NCI-H1694 treated with DMSO at 0.1 percent for 48 hours (cell line): ENCODE data around the gene CELF4.

Source experiments
- DNase-seq: peaks from one replicate; lab custom pipeline; 2025; lab: John Stamatoyannopoulos, UW

CELF4 gene

DNA sequence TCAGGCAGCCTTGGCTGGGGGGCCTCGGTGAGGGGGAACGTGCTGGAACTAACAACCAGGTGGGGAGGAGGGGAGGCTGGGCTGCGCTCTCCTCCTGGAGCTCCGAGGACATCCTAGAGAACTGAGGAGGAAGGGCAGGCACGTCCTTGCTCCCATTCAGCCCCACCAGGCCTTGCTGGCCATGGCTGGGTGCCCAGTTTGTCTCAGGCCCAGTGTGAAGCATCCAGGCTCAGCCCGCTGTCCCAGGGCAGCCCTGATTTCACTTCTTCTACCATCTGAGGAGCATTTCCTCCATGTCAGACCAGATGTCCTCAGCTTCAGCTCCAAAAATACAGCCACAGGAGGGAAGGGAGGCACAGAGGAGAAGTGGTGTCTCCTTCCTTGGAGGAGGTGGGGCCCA, 125.4 kb downstream of the CELF4 start:
- DNase-seq = no peak

DNA sequence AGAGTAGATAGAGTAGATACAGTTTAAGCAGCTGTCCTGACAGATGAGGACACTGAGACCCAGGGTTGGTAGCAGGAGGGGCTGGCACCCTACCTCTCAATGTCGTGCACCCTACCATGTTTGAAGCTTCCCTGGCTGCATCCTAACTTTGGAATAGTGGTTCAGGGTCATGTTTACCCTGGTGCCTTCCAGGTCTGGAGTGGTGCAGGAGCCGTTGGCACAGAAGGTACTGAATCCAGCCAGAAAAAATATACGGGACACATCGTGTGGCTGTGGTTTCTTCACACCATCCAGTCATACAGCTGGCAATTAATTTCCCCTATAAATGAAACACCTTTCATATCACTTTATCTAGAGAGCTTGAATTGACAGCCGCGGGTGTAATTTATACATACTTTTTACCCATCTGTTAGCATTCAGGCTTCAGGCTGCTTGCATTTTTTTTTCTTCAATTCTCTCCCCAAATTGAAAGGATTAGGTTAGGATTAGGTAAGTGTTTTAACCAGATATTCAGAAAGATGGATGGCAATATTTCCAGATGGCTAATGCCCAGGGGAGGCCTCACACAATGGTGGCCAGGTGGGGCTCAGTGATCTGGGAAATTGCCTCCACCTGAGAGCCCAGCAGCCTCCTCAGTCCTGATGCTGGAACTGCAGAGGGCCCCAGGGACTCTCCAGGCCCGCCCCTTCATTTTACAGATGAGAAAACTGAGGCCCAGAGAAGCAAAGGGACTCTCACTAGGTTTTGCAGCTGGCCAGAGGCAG, 127.0 kb downstream of the CELF4 start:
- DNase-seq = peak; percentile 65

DNA sequence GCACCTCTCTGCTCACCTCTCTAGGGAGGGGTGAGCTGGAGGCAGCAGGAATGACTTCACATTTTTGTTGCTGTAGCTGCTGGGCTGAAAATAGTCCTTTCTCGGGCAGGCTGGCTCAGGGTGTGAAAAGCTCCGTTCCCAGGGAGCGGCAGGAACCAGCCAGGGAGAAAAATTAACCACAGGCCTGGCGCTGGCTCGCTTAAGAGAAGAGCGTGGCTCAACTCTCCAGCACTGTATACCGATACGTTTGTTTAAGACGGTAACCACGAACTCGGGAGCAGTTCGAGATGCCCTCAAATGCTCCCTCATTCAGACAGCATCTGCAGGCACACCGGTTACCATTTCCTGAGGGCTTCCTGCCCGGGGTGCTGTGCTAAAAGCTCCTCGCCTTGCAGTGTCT, 129.6 kb downstream of the CELF4 start:
- no peak for DNase-seq

DNA sequence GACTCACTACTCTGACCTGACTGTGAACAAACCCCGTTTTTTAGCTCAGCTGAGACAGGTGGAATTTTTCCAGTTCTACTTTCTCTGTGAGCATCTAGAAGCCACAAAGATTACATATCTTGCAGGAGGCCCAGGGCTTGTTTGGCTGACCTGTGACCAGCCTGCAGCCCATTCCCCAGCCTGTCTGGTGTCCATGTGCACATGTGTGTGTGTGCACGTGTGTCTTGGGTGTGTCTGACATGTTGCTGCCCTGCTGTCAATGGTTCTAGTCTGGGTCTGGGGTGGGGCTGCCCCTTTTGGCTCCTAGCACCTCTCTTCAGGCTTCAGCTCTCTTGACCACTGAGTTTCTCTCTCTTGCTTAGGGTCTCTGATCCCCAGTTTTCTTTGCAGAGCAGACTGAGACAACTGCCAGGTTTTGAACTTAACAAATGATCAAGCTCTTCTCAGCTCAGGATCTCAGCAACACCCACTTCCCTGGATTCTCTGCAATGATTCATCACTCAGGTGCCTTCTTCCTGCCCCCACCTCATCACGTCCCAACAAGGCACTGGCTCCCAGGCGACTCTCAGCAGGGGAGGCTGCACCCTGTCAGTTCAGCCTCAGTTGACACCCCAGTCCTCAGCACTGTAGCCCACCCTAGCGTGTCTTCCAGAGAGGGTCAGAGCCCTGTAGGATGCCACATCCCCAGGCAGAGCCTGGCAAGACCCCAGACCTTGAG, 130.3 kb downstream of the CELF4 start:
- DNase-seq = no peak

DNA sequence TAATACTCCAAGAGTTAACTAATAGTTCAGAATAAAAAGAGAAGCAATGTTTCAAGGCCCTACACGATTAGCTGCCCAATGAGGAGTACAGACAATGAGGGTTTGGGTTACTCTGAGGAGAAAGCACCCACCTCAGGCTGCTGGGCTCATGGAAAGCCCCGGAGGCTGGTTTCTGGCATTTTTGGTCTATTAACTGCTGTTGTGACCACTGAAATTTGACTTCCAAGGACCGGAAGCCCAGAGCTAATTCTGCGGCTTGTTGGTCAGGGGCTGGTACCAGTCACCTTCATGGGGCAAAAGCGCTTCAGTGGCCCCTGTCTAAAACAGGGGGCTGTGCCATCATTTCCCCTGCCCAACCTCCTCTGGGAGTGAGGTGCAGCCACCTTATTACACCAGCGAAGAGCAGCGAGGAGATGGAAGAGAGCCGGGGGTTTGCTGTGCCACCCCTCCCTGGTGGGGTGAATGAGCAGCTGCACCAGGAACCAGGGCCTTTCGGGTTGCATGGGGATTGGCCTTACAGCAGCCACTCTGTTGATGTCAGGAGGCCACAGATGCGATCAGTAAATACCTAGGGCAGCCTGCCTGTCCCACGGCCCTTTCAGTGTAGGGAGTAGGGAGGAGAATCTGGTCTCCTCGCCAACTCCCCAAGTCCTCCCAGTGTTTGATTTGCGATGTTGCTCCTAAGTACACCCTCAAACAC, 131.3 kb downstream of the CELF4 start:
- DNase-seq = no peak

DNA sequence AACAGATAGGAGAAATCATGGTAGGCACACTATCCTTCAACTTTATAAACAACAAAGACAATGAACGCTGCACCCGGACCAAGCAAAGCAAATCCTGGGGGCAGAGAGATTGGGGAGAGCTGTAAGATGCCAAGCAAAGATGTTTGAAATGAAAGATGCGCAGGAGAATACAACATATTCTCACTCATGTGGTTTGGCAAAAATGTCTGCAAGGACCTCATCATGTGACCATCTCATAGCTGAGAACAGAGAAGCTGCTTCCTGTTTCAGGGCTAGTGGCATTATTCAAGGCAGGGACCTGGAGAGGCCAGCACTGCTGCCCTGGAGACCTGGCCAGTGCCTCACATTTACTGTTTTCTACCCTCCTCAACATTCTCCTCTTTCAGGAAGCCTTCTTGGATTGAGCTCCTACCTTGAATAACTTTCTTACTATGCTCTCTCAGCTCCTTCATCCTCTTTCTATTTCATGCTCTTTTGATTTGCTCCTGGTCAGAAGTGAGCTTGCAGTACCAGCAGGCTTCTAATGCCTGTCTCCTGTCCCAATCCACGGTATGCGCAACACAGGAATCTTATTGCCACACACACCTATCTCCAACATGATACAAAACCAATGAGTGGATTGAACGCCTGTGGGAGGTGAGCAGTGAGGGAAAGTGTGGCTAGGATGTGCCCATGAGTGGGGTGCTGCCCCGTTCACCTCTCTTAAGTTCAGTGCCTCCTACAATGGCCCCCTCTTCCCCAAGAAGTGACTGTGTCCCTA, 133.0 kb downstream of the CELF4 start:
- no peak for DNase-seq

DNA sequence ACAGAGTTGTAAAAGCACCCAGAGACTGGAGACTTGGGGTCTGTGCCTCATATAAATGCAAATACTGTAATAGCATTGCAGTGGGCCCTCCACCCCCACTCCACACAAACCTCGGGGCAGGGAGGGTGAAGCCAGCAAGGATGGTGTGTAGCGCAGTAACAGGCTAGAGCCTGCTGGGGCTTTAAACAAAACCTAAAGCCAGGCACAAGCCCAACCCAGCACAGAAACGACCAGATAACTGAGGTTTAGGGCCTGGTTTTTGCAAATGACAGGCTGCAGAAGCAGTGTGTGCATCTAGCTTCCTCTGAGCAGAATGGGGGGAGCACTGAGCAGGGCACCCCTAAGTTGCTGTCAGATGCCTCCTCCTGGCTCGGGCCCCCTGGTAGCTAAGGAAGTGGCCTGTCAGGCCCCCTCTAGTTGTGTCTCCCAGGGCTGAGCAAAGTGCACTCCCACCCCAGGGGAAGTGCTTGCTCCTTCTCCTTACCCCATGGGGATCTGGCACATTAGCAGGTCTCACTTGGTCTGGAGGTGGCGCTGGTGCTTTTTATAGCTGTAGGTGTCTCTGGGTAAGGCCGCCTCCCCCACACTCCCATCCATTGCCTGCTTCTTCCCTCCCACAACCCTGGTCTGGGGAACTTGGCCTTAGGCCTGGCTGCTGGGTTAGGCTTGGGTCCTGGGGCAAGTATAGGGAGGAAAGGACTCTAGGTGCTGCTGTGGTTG, 135.1 kb downstream of the CELF4 start:
- no peak for DNase-seq

DNA sequence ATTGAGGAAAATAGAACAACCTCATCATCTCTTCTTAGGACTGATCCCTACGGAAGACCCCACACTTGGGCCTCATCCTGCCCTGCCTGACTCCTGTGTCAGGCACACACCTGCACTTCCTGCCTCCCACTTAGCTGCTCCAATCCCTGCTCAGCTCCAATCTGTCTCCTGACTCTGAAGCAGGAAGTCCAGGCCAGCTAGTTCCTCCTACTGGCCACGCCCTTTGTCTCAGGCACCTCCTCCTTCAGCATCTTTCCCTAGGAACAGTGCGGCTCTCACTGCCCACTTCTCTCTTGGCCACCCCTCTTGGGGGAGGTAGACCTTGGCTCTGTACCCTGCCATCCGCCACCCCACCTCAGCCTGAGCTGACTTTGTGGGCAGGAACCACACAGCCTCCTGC, 135.8 kb downstream of the CELF4 start:
- no peak for DNase-seq

DNA sequence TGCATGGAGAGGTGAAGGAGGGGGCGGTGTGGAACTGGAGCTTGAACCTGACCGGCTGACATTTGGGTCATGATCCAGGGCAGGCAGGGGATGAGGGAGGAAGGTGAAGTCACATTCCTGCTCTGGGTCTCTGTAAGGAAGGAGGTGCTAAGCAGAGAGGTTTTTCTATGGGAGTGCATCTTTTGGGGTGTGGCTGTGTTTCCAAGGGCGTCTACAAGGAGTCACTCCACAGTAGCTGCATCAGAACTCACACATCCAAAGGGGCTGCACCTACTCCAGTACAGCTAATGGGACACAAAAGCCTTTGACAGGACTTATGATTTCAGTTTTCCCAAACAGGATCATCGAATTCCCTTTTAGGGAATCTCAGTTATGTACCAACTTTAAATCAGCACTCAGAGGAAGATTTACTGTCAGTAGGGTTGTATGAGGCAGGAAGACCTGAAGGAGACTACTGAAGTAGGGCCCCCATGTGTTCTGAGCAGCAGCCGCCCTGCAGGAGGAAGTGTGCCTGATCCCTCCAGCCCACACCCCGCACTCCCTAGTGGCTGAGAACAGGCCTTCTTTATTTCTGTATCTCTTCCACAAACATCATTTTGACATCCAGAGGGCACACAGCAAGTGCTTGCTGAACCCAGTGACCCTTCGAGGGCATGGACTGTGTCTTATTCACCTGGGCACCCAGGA, 137.2 kb downstream of the CELF4 start:
- DNase-seq = no peak

DNA sequence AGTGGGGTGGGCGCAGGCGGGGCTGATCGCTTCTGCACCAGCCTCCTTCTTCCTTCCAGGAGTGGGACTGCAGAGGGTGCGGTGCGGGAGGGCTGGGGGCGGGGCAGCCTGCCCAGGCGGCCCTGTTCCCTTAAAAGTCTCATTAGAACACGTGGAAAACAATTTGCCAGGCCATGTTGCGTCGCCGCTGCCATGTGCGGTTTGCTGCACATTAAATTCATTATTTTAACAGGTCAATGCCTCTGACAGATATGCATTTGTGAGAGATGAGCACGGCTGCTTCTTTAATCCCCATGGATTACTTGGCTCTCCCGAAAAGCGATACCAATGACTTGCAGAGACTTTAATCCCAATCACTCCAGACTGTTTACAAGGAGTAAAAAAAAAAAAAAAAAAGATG, 139.0 kb downstream of the CELF4 start:
- DNase-seq = no peak

DNA sequence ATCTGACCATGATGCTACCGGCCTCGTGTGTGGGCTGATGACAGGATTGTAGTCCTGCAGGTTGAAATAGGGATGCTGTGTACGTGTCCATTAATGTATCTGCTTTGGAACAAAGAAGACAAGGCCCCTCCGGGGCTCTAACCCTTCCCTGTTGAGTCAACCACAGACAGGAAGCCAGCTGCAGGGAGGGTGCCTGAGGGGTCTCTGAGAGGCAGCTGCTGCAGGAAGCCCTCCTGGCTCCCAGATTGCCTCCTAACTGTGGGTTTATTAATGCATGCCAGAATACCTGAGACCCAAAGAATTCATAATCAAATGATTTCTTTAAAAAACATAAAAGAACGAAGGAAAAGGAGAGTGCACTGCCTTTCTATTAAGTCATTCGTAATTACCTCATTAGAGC, 140.4 kb downstream of the CELF4 start:
- no peak for DNase-seq

DNA sequence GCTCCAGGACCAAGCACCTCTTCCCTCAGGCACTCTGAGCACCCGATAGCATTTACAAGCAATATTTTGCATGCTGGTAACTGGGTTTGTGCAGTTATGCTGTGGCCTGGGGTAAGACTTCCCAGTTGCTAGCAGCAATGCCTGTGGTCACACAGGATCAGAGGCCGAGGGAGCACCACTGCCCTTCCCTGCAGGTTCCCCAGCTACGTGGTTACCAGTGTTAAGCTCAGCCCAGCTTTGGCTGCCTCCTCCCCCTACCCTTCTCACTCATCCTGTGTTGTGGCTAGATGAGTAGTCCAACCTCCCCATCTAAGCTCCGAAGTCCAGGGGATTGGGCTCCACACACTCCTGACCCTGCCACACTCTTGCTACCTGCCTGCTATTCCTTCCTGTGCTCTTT, 141.1 kb downstream of the CELF4 start:
- no peak for DNase-seq

DNA sequence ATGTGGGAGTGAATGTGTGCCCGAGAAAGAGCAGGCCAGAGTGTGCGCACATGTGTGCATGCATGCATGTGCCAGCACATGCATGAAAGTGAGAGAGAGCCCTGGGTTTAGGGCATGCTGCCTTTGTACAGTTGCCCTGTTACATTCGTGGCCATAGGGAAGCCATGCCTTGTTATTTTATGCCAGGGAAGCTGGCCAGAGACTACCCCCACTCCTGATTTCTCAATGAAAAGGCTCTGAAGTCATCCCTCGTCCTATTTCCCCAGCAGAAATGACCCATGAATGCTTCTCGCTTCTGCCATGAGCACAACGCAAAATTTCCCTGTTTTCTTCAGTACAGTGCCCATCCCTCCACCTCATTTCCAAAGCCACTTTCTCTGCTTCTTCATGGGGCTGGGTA, 143.0 kb downstream of the CELF4 start:
- DNase-seq = no peak

DNA sequence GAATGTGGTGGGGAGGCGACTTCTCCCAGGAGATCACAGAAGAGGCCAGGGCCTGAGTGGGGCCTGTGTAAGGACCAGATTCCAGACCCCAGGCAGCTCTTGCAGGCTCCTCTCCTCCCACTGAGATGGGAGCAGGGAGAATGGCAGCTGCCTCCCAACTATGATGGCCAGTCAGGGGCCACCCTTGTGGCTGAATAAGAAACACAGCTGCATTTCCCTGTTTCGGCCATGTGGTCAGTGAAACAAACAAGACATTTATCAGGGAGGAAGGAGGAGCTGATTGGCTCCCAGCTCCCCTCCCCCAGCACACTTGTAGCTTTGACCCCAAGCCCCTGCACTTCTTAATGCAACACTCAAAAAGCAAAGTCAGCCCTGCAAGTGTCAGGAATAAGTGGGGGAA, 143.5 kb downstream of the CELF4 start:
- DNase-seq = no peak

DNA sequence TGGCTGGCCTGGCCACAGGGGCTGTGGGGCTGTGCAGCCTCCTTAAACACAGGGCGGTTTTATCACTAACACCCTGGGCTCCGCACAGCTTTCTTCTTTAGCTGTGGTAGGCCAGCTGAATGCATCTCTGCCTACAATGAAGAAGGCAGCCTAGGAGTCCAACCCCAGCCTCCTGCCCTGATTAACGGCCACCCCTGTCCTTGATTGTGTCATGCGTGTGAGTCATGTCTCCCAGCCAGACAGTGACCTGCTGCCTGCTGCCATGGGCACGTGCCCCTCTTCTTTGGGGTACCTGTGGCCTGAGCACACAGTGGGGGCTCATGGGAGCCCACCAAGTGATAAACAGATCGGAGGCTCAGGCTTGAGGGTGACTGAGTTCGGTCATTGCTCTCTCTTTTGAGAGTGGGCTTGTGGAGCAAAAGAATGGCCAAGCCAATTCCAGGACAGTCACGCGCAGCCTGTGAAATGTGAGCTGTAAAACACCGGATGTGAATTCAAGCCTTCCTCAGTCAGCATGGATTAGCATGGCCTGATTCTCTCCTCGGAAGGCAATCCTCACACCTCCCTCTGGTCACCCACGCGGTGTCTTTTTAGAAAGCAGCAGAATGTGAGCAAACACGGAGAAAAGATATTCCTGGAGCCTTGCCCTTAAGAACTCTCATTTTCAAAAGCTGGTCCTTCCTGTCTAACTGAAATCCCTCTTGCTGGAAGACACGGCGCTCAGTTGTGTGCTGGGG, 144.1 kb downstream of the CELF4 start:
- DNase-seq = no peak

DNA sequence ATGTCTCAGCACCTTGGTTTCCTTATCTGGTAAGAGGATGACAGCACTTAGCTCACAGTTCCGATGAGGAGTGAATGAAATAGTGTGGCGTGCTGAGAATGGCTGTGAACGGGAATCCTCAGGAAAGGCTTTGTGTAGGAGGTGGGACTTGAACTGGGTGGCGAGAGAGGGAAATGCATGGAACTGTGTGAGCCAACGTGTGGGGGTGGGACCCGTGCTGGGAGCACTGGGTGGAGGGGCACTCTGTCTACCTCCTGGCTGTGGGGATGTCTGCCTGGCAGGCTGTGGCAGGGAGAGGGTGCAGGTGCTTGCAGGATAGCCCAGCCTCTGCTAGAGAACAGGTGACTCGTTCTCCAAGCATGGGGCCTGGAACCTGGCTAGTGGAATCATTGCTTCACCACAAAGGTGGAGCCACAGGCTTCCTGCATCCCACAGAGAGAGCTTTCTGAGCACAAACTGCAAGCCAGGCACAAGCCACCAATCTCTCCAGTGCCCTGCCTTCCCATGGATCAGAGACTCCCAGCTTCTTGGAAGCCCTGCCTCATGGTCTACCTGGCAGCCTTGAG, 145.2 kb downstream of the CELF4 start:
- no peak for DNase-seq

DNA sequence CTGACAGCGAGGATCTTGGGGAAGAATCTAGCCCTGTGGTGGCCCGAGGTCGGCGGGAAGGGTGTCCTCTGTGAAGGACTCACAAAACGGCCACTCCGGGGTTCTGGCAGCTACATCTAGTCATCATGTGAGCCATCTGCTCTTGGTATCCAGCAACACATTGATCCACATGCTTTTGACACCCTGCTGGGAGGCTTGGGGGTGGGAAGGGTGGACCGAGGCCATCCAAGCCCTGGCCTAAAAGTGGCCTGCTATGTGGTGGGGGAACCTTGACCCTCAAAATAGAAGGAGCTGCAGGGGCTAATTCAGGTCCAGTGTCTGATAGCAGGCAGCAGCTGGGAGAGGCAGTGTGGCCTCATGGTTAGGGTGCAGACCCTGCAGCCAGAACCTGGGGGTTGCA, 145.7 kb downstream of the CELF4 start:
- no peak for DNase-seq

DNA sequence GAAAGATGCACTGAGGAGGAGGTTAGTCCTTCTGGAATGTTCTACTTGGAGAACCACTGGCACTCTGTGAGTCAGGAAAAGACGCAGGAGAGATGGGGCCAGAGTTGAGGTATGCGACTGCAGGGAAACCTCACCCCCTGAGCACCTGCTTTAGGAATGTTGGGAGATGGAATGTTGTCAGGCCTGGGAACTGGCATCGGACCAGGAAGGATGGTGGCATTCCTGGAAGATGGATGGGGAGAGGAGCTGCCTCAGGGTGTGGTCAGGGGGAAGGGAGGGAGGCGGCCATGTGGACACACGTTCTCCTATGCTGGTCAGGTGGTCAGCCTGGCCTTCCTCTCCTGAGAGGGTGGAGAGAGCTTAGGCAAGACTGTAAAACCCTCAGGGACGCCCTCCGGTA, 146.3 kb downstream of the CELF4 start:
- no peak for DNase-seq

DNA sequence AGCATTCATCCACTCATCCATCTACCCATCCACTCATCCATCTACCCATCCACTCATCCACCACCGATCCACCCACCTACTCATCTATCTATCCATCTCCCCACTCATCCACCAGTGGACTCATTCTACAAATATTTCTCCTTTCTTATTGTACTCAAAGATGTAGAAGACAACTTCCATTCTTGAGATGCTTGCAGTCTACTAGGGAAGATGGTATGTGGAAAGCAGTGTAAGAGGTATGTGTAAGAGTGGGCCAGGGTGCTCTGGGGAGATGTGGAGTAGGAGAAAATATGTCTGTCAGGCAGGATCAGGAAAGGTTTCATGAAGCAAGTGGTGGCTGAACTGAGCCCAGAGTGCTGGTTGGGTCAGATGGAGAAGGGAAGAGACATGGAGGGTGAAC, 150.8 kb downstream of the CELF4 start:
- DNase-seq = no peak

DNA sequence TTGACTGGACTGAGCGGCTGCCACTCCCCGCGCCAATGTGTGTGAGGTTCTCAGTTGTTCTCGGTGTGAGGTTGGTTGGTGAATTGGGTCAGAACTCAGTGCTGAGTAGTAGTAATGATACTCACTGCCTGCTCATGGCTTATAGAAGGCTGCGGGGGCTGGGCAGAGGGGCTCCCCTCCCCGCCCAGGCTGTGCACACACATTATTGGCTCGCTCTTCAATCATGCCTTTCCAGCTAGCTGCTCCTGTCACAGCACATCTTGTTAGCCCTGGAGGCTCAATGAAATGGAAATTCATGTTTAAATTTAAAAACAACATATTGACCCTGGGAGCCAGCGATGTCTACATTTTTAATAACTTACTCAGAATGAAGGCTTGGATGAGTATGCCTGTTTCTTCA, 152.8 kb downstream of the CELF4 start:
- DNase-seq = no peak
